ENCODE measurements around the gene PSME3.
"Not testable (repeated sequence)": the region's sequence is repeated elsewhere in the genome, so short reads cannot be mapped to it uniquely, and the experiment has no call there.

Gene PSME3

GRCh38 chr17:42852351-42852750 lies 19.2 kb downstream of the PSME3 start:
- H3K27ac ChIP-seq: no peak overlapping the region
- TF ChIP-seq, protein P1, sequence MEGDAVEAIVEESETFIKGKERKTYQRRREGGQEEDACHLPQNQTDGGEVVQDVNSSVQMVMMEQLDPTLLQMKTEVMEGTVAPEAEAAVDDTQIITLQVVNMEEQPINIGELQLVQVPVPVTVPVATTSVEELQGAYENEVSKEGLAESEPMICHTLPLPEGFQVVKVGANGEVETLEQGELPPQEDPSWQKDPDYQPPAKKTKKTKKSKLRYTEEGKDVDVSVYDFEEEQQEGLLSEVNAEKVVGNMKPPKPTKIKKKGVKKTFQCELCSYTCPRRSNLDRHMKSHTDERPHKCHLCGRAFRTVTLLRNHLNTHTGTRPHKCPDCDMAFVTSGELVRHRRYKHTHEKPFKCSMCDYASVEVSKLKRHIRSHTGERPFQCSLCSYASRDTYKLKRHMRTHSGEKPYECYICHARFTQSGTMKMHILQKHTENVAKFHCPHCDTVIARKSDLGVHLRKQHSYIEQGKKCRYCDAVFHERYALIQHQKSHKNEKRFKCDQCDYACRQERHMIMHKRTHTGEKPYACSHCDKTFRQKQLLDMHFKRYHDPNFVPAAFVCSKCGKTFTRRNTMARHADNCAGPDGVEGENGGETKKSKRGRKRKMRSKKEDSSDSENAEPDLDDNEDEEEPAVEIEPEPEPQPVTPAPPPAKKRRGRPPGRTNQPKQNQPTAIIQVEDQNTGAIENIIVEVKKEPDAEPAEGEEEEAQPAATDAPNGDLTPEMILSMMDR (conservative IDR thresholded peaks at IDR 0.05): no peak
- TF ChIP-seq ZFX (IDR thresholded peaks at IDR 0.05): no peak

DNA sequence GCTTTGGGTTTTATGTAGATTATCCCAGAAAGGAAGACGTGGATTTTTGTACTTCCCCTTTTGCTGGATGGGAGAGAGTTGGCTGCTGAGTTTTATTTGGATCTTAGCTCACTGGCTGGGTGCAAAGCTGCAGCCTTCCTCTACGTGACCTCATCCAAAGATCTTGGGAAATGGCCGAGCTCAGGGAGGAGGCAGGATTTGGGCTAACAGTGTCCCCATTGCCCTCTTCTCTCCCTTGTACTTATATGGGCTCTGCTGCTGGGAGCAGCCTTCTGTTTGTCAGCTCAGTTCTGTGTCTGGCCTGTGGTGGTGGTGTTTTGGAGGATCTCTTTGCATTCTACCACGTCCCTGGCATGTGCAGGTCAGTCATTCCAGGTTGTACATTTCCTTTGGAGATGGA lies 19.8 kb downstream of the PSME3 start:
- no peak overlapping the region for H3K27ac ChIP-seq
- TF ChIP-seq ZFX (IDR thresholded peaks at IDR 0.05): no peak
- TF ChIP-seq, protein P1 (conservative IDR thresholded peaks at IDR 0.05): no peak

GRCh38 chr17:42853597-42853967 lies 20.4 kb downstream of the PSME3 start:
- TF ChIP-seq, protein P1 (conservative IDR thresholded peaks at IDR 0.05): no peak
- TF ChIP-seq ZFX (IDR thresholded peaks at IDR 0.05): no peak

GRCh38 chr17:42853968-42854790 lies 21.0 kb downstream of the PSME3 start:
- TF ChIP-seq ZFX (IDR thresholded peaks at IDR 0.05): no peak
- TF ChIP-seq, protein P1 (conservative IDR thresholded peaks at IDR 0.05): no peak
- no peak overlapping the region for H3K27ac ChIP-seq

More at GRCh38 chr17:42853597-42853967, 20.4 kb downstream of the PSME3 start:
- H3K27ac ChIP-seq: no peak overlapping the region

DNA sequence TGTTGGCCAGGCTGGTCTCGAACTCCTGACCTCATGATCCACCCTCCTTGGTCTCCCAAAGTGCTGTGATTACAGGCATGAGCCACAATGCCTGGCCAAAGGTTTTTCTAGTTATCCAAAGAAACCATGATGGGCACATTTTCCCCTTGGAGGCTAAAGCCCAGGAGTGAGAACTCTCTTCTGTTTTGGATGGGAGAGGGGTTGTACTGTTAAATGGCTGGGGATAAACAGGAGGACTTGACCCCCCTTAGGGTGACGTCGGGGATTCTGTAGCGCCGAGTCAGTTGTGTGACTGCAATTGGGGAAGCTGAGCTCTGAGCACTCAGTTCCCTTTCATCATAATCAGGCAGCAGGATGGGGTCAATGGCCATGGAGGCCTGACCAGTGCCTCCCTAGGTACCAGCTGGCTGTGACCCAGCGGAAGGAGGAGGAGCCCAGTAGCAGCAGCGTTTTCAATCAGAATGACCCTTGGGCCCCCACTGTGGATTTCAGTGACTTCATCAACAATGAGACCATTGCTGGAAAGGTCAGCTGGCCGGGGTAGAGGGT lies 21.9 kb downstream of the PSME3 start:
- no peak overlapping the region for H3K27ac ChIP-seq
- no peak for TF ChIP-seq ZFX (IDR thresholded peaks at IDR 0.05)
- TF ChIP-seq, protein P1 (conservative IDR thresholded peaks at IDR 0.05): no peak

DNA sequence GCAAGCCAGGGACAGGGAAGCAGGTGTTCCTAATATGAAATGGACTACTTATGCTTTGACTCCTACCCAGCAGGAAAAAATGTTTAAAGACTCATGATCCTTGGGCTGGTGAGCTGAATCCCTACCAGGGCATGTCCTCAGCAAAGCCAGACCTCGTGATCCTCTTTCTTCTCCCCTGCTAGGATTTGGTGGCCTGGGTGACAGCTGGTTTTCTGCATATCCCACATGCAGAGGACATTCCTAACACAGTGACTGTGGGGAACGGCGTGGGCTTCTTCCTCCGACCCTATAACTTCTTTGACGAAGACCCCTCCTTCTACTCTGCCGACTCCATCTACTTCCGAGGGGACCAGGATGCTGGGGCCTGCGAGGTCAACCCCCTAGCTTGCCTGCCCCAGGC lies 22.9 kb downstream of the PSME3 start:
- H3K27ac ChIP-seq: not testable (repeated sequence)

DNA sequence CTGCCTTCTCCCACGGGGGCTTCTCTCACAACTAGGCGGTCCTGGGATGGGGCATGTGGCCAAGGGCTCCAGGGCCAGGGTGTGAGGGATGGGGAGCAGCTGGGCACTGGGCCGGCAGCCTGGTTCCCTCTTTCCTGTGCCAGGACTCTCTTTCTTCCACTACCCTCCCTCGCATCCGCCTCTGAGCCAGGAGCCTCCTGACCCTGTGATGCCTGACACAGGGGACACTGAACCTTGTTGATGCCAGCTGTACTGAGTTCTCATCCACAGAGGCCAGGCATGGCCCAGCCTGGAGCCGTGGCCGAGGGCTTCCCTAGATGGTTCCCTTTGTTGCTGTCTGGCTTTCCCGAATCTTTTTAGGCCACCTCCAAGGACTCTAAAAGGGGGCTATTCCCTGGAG lies 23.3 kb downstream of the PSME3 start:
- not testable (repeated sequence) for H3K27ac ChIP-seq

DNA sequence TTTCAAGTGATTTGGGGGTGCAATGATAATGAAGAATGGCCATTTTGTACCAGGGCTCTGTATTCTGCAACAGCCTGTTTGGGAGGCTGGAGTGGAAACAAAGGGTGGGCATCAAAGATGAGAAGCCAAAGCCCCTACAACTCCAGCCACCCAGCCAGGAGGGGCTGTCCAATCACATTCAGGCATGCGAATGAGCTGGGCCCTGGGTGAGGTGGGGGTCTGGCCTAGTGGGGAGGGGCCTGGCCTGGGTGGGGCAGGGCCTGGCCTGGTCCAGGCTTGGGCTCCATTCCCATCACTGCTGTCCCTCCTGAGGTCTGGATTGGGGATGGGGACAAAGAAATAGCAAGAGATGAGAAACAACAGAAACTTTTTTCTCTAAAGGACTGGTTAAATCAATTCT lies 24.2 kb downstream of the PSME3 start:
- TF ChIP-seq ZFX (IDR thresholded peaks at IDR 0.05): no peak
- TF ChIP-seq, protein P1 (conservative IDR thresholded peaks at IDR 0.05): no peak
- no peak overlapping the region for H3K27ac ChIP-seq
